ENCODE results near the gene RBM28.

The RBM28 gene

DNA sequence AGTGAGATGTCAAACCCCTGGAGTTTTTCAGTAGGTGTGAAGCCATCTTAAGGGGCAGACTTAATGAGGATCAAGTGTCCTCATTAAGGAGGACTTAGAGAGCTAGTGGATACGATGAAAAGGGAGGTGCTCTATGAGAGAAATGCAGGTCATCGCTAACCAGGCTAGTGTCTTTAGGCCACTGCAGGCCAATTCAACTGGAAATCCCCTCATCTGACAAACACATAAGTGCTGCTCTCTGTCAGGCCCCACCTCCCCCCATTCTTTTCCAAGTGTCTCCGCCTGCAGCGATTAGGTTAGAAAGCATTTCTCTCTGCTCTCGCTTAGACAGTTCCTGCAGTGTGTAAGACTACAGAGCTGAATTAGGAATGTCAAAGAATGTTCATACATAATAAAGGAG is 33.7 kb downstream of the RBM28 start:
- TF ChIP-seq, protein P1, sequence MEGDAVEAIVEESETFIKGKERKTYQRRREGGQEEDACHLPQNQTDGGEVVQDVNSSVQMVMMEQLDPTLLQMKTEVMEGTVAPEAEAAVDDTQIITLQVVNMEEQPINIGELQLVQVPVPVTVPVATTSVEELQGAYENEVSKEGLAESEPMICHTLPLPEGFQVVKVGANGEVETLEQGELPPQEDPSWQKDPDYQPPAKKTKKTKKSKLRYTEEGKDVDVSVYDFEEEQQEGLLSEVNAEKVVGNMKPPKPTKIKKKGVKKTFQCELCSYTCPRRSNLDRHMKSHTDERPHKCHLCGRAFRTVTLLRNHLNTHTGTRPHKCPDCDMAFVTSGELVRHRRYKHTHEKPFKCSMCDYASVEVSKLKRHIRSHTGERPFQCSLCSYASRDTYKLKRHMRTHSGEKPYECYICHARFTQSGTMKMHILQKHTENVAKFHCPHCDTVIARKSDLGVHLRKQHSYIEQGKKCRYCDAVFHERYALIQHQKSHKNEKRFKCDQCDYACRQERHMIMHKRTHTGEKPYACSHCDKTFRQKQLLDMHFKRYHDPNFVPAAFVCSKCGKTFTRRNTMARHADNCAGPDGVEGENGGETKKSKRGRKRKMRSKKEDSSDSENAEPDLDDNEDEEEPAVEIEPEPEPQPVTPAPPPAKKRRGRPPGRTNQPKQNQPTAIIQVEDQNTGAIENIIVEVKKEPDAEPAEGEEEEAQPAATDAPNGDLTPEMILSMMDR (conservative IDR thresholded peaks at IDR 0.05; ENCODE audit: low read length) = no peak
- H3K4me3 ChIP-seq (ENCODE audit: low read length) = no peak overlapping the region

DNA sequence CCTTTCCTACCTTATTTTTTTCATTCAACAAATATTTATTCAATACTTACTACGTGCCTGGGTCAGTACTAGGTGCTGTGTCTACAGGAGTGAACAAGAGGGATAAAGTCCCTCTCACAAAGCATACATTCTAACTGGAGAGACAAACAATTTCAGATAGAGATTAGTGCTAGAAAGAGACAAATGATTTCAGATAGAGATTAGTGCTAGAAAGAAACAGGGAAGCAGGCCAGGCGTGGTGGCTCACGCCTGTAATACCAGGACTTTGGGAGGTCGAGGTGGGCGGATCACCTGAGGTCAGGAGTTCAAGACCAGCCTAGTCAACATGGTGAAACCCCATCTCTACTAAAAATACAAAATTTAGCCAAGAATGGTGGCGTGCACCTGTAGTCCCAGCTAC is 34.6 kb downstream of the RBM28 start:
- H3K4me3 ChIP-seq (ENCODE audit: low read length) = no peak overlapping the region

More for the DNA sequence above, 33.7 kb downstream of the RBM28 start:
- no peak for DNase-seq (ENCODE audit: low read depth)

DNA sequence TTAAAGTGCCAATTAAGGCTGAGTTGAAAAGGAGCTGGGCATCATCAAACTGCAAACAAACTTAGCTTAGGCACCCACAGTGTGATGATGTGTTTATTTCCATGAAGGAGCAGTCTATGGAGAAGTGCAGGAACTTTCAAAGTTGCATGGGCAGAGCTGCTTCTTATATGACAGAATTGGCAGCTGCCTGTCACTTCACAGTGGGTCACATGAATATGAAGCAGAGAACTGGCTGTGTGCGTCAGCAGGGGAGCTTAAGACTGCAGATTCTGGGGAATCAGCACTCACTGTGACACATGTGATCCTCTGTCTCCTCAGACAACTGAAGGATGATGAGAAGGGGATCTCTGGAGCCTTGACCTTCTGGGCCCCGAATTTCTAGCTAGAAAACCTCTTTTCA is 36.6 kb downstream of the RBM28 start:
- H3K4me3 ChIP-seq (ENCODE audit: low read length) = no peak overlapping the region
- TF ChIP-seq, protein P1 (conservative IDR thresholded peaks at IDR 0.05; ENCODE audit: low read length) = no peak
- DNase-seq (ENCODE audit: low read depth) = no peak

More for the DNA sequence above, 34.6 kb downstream of the RBM28 start:
- TF ChIP-seq, protein P1 (conservative IDR thresholded peaks at IDR 0.05; ENCODE audit: low read length) = no peak
- no peak for DNase-seq (ENCODE audit: low read depth)

DNA sequence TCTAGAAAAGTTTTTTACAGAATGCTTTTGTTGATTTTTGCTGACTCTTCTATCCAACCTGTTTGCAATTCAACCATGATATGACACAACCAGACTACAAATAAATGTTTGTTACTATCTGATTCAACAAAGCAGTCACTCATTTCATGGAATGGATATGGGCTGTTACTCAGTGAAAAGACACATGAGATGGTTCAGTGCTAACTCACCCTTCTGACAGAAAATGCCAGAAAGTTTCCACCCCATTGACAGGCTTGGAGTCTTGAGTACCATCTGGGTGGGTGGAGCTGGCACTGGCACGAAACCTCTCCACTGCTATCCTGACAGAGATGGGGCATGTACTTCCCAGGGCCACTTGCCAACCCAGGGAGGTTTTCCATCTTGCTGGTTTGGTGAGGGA is 39.5 kb downstream of the RBM28 start:
- DNase-seq (ENCODE audit: low read depth) = peak; percentile 35
- TF ChIP-seq, protein P1 (conservative IDR thresholded peaks at IDR 0.05; ENCODE audit: low read length) = no peak
- no peak overlapping the region for H3K4me3 ChIP-seq (ENCODE audit: low read length)

DNA sequence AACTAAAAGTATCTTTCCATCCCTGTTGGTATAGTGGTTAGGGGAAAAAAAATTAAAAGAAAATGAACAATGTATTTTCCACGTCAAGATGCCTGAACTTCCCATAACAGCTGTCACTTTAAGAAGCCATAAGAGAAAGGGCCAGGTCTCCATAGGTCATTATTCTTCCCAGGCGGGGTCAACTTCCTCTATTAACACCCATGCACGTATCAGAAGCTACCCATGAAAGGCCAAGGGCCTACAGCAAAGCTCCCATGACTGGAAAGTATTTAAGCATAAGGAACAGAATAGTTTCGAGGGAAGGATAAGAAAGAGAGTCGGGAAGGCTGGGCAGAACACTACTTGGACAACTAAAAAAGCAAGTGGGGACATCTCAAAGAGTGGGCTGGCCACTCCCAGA is 40.1 kb downstream of the RBM28 start:
- TF ChIP-seq, protein P1 (conservative IDR thresholded peaks at IDR 0.05; ENCODE audit: low read length) = no peak
- no peak overlapping the region for H3K4me3 ChIP-seq (ENCODE audit: low read length)
- no peak for DNase-seq (ENCODE audit: low read depth)

DNA sequence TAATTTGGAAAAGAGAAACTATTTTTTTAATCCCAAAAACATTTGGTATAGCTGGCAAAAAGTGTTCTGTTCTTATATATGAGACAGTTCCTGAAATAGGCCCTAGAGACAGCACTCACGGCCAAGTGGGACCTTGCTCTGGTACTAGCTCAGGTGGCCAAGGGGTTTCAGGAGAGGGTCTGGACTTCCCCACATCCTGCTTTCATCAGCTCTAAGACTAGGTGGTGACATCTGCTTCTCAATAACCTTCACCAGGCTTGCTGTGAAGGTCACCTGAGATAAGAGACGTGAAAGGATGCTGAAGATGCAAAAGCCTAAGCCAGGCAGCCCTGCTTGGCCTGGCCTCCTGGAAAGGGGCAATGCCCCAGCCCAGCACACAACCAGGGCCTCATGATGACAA is 40.6 kb downstream of the RBM28 start:
- DNase-seq (ENCODE audit: low read depth) = no peak
- H3K4me3 ChIP-seq (ENCODE audit: low read length) = no peak overlapping the region
- TF ChIP-seq, protein P1 (conservative IDR thresholded peaks at IDR 0.05; ENCODE audit: low read length) = no peak

DNA sequence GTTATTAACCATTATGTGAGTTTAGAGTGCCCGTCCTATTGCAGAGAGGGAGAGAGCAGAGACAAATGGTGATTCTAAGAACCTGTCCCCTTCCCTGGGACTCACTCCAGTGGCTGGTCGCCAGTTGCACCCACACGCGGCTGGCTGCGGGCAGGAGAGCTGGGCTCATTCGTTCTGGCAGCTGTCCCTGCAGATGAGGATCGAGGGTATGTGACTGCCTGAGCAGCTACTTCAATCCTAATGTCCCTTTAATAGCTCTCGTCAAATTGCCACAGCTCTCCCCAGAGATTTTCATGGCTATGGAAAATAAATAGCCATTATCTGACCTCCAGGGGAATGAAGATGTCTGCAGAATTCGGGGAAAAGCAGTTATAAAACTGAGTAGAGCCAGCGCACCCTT is 41.6 kb downstream of the RBM28 start:
- no peak overlapping the region for H3K4me3 ChIP-seq (ENCODE audit: low read length)
- TF ChIP-seq, protein P1 (conservative IDR thresholded peaks at IDR 0.05; ENCODE audit: low read length) = no peak
- DNase-seq (ENCODE audit: low read depth) = no peak

Measured in AG10803 (cell line).